ENCODE results near the gene PDZRN3.

Gene PDZRN3

GRCh38 chr3:73637042-73637441 lies 12.3 kb upstream of the PDZRN3 start:
- Histone ChIP-seq H3K79me2 (ENCODE audit: control insufficient read depth, insufficient read depth, low read length, poor library complexity) (no peaks in the 10 kb centered on the region), H3K9ac (ENCODE audit: low read length) (no peak overlapping the region), H3K9me3 (ENCODE audit: insufficient read depth, low read depth, low read length) (no peaks in the 10 kb centered on the region), H3K4me3 (ENCODE audit: low read depth, low read length) (no peak overlapping the region), H2BK5ac (ENCODE audit: low read depth, low read length, poor library complexity) (no peak overlapping the region), H4K91ac (ENCODE audit: low read depth, low read length) (no peak overlapping the region), H4K12ac (ENCODE audit: low read depth, low read length) (no peak overlapping the region), H3K23ac (ENCODE audit: low read length) (no peak overlapping the region), H3K4ac (ENCODE audit: low read depth, low read length) (no peak overlapping the region), H3K27me3 (ENCODE audit: insufficient read depth, low read length) (no peaks in the 10 kb centered on the region), H3K36me3 (ENCODE audit: control insufficient read depth in 1 of 2, insufficient read depth in 2 of 2, low read length in 2 of 2) (no peaks in the 10 kb centered on the region), H4K8ac (ENCODE audit: low read depth, low read length) (no peak overlapping the region), H3K18ac (ENCODE audit: low read length) (no peak overlapping the region), H2AFZ (ENCODE audit: insufficient read depth, low read length, poor library complexity) (no peak overlapping the region), H2AK5ac (ENCODE audit: low read length) (no peak overlapping the region), H3K4me1 (ENCODE audit: control insufficient read depth in 1 of 2, insufficient read depth in 2 of 2, low read length in 2 of 2) (peaks cover 0 to 2% of the 10 kb centered on the region in 2 experiments), H2BK12ac (ENCODE audit: low read length) (no peak overlapping the region), H3K14ac (ENCODE audit: low read length) (no peak overlapping the region), H3K4me2 (ENCODE audit: low read length) (no peak overlapping the region), H3K27ac (ENCODE audit: low read depth, low read length) (no peak overlapping the region), H2BK120ac (ENCODE audit: insufficient read depth, low read length, poor library complexity) (no peak overlapping the region), H3K79me1 (ENCODE audit: low read length) (no peaks in the 10 kb centered on the region)
- no peak for DNase-seq

- H3K18ac ChIP-seq (ENCODE audit: low read length): no peak overlapping the region
- no peak overlapping the region for H3K4me3 ChIP-seq (ENCODE audit: low read depth, low read length)
- no peaks in the 10 kb centered on the region for H3K27me3 ChIP-seq (ENCODE audit: insufficient read depth, low read length)
- no peak overlapping the region for H4K8ac ChIP-seq (ENCODE audit: low read depth, low read length)
- no peaks in the 10 kb centered on the region for H3K79me1 ChIP-seq (ENCODE audit: low read length)
- H3K79me2 ChIP-seq (ENCODE audit: control insufficient read depth, insufficient read depth, low read length, poor library complexity): no peaks in the 10 kb centered on the region
- no peak overlapping the region for H3K9ac ChIP-seq (ENCODE audit: low read length)
- no peak overlapping the region for H3K27ac ChIP-seq (ENCODE audit: low read depth, low read length)
- no peak overlapping the region for H2BK5ac ChIP-seq (ENCODE audit: low read depth, low read length, poor library complexity)
- no peak overlapping the region for H4K91ac ChIP-seq (ENCODE audit: low read depth, low read length)
- no peak overlapping the region for H4K12ac ChIP-seq (ENCODE audit: low read depth, low read length)
- peaks cover 0 to under 1% of the 10 kb centered on the region in 2 experiments for H3K4me1 ChIP-seq (ENCODE audit: control insufficient read depth in 1 of 2, insufficient read depth in 2 of 2, low read length in 2 of 2)
- DNase-seq: no peak
- no peak overlapping the region for H3K23ac ChIP-seq (ENCODE audit: low read length)
- no peak overlapping the region for H2AK5ac ChIP-seq (ENCODE audit: low read length)
- no peaks in the 10 kb centered on the region for H3K9me3 ChIP-seq (ENCODE audit: insufficient read depth, low read depth, low read length)
- no peak overlapping the region for H2BK12ac ChIP-seq (ENCODE audit: low read length)
- H3K36me3 ChIP-seq (ENCODE audit: control insufficient read depth in 1 of 2, insufficient read depth in 2 of 2, low read length in 2 of 2): no peaks in the 10 kb centered on the region
- H3K14ac ChIP-seq (ENCODE audit: low read length): no peak overlapping the region
- no CpG with 5 or more reads among the region's 1 CpG for WGBS (ENCODE audit: extremely low coverage, insufficient coverage, insufficient read length)
- no peak overlapping the region for H2AFZ ChIP-seq (ENCODE audit: insufficient read depth, low read length, poor library complexity)
- H2BK120ac ChIP-seq (ENCODE audit: insufficient read depth, low read length, poor library complexity): no peak overlapping the region
- H3K4ac ChIP-seq (ENCODE audit: low read depth, low read length): no peak overlapping the region
- no peak overlapping the region for H3K4me2 ChIP-seq (ENCODE audit: low read length)
These were observed 10.5 kb upstream of the PDZRN3 start for GRCh38 chr3:73635254-73635653.

GRCh38 chr3:73633916-73634344 lies 9.2 kb upstream of the PDZRN3 start:
- Histone ChIP-seq H3K36me3 (ENCODE audit: control insufficient read depth in 1 of 2, insufficient read depth in 2 of 2, low read length in 2 of 2) (no peaks in the 10 kb centered on the region), H3K79me1 (ENCODE audit: low read length) (no peaks in the 10 kb centered on the region), H3K9me3 (ENCODE audit: insufficient read depth, low read depth, low read length) (no peaks in the 10 kb centered on the region), H3K23ac (ENCODE audit: low read length) (no peak overlapping the region), H3K27ac (ENCODE audit: low read depth, low read length) (no peak overlapping the region), H2AFZ (ENCODE audit: insufficient read depth, low read length, poor library complexity) (no peak overlapping the region), H3K4me2 (ENCODE audit: low read length) (no peak overlapping the region), H4K8ac (ENCODE audit: low read depth, low read length) (no peak overlapping the region), H4K12ac (ENCODE audit: low read depth, low read length) (no peak overlapping the region), H3K18ac (ENCODE audit: low read length) (no peak overlapping the region), H2AK5ac (ENCODE audit: low read length) (no peak overlapping the region), H3K79me2 (ENCODE audit: control insufficient read depth, insufficient read depth, low read length, poor library complexity) (no peaks in the 10 kb centered on the region), H3K14ac (ENCODE audit: low read length) (no peak overlapping the region), H3K4ac (ENCODE audit: low read depth, low read length) (no peak overlapping the region), H2BK5ac (ENCODE audit: low read depth, low read length, poor library complexity) (no peak overlapping the region), H2BK120ac (ENCODE audit: insufficient read depth, low read length, poor library complexity) (no peak overlapping the region), H3K4me3 (ENCODE audit: low read depth, low read length) (no peak overlapping the region), H3K9ac (ENCODE audit: low read length) (no peak overlapping the region), H4K91ac (ENCODE audit: low read depth, low read length) (no peak overlapping the region), H3K27me3 (ENCODE audit: insufficient read depth, low read length) (no peaks in the 10 kb centered on the region), H2BK12ac (ENCODE audit: low read length) (no peak overlapping the region), H3K4me1 (ENCODE audit: control insufficient read depth in 1 of 2, insufficient read depth in 2 of 2, low read length in 2 of 2) (no peaks in the 10 kb centered on the region)
- no CpG with 5 or more reads among the region's 3 CpGs for WGBS (ENCODE audit: extremely low coverage, insufficient coverage, insufficient read length)
- DNase-seq: no peak

GRCh38 chr3:73633453-73633852 lies 8.7 kb upstream of the PDZRN3 start:
- no peak overlapping the region for H3K27ac ChIP-seq (ENCODE audit: low read depth, low read length)
- H3K4me1 ChIP-seq (ENCODE audit: control insufficient read depth in 1 of 2, insufficient read depth in 2 of 2, low read length in 2 of 2): no peaks in the 10 kb centered on the region
- no peak for DNase-seq
- H2BK5ac ChIP-seq (ENCODE audit: low read depth, low read length, poor library complexity): no peak overlapping the region
- no CpG with 5 or more reads among the region's 2 CpGs for WGBS (ENCODE audit: extremely low coverage, insufficient coverage, insufficient read length)
- H3K9me3 ChIP-seq (ENCODE audit: insufficient read depth, low read depth, low read length): no peaks in the 10 kb centered on the region
- no peak overlapping the region for H3K23ac ChIP-seq (ENCODE audit: low read length)
- H3K36me3 ChIP-seq (ENCODE audit: control insufficient read depth in 1 of 2, insufficient read depth in 2 of 2, low read length in 2 of 2): no peaks in the 10 kb centered on the region
- H4K8ac ChIP-seq (ENCODE audit: low read depth, low read length): no peak overlapping the region
- H3K79me2 ChIP-seq (ENCODE audit: control insufficient read depth, insufficient read depth, low read length, poor library complexity): no peaks in the 10 kb centered on the region
- no peak overlapping the region for H3K9ac ChIP-seq (ENCODE audit: low read length)
- no peaks in the 10 kb centered on the region for H3K27me3 ChIP-seq (ENCODE audit: insufficient read depth, low read length)
- no peak overlapping the region for H3K18ac ChIP-seq (ENCODE audit: low read length)
- no peak overlapping the region for H3K4me2 ChIP-seq (ENCODE audit: low read length)
- no peak overlapping the region for H2AK5ac ChIP-seq (ENCODE audit: low read length)
- no peak overlapping the region for H3K14ac ChIP-seq (ENCODE audit: low read length)
- H2AFZ ChIP-seq (ENCODE audit: insufficient read depth, low read length, poor library complexity): no peak overlapping the region
- no peaks in the 10 kb centered on the region for H3K79me1 ChIP-seq (ENCODE audit: low read length)
- H3K4me3 ChIP-seq (ENCODE audit: low read depth, low read length): no peak overlapping the region
- H3K4ac ChIP-seq (ENCODE audit: low read depth, low read length): no peak overlapping the region
- H2BK120ac ChIP-seq (ENCODE audit: insufficient read depth, low read length, poor library complexity): no peak overlapping the region
- H2BK12ac ChIP-seq (ENCODE audit: low read length): no peak overlapping the region
- no peak overlapping the region for H4K91ac ChIP-seq (ENCODE audit: low read depth, low read length)
- H4K12ac ChIP-seq (ENCODE audit: low read depth, low read length): no peak overlapping the region
